Thyroid gland (tissue), 4 donors: Measurements from ENCODE around the gene SYNM.

Experiments used
- CTCF ChIP-seq, 6 experiments: fragments of 200-600 bp in 3 of 6; fragments of 450-650 bp in 3 of 6; sonication (generic) in 3 of 6; IDR thresholded peaks; one replicate each; pipeline ENCODE4 v1.5.1; 2016 to 2019; ENCODE audit warnings: antibody characterized with exemption in 6 of 6, mild to moderate bottlenecking in 2 of 6, inconsistent platforms in 1 of 6, moderate library complexity in 1 of 6
- POLR2A ChIP-seq, 2 donors: fragments of 450-650 bp; IDR thresholded peaks; one replicate each; pipeline ENCODE4 v1.6.1; 2017; ENCODE audit warnings: antibody characterized with exemption in 2 of 2, mild to moderate bottlenecking in 2 of 2, moderate library complexity in 1 of 2

GRCh38 chr15:99163271-99164062, 58.6 kb downstream of the SYNM start:
- TF ChIP-seq CTCF (IDR thresholded peaks at IDR 0.05) (no peak), POLR2A (IDR thresholded peaks at IDR 0.05) (no peak)
